BJ (cell line): Measurements from ENCODE around the gene RHBDL1. TPM values are rescaled to one million over a fixed set of nuclear protein-coding genes. Genes with fewer than 3 reads are reported as not detected.

ENCODE experiments used
- CTCF ChIA-PET: fragments of 350-600 bp; formaldehyde crosslinking; extraction: SDS; loops from one replicate; lab custom pipeline; 2021; ENCODE audit warnings: antibody characterized with exemption, inconsistent platforms; lab: Yijun Ruan, JAX
- POLR2A ChIA-PET: fragments of 300-600 bp; sonication (Branson Sonifier 250); formaldehyde crosslinking; extraction: SDS; loops from one replicate; lab custom pipeline; 2021; ENCODE audit warnings: antibody characterized with exemption; lab: Charles Lee
- DNase-seq: peaks from one replicate; pipeline ENCODE4 v3.0.0-alpha.2; 2011; ENCODE audit warnings: low read depth
- H3K27me3 ChIP-seq: 2 replicates; pipeline ENCODE4 v1.6.0; 2011; ENCODE audit warnings: low read length; ENCODE audit not compliant: control insufficient read depth, insufficient read depth
- H3K36me3 ChIP-seq: 2 replicates; pipeline ENCODE4 v1.5.1; 2011; ENCODE audit warnings: low read length; ENCODE audit not compliant: control insufficient read depth, insufficient read depth
- H3K4me3 ChIP-seq: 2 replicates; pipeline ENCODE4 v1.5.1; 2011; ENCODE audit warnings: low read depth, mild to moderate bottlenecking, control low read depth, low read length
- polyA plus RNA-seq: library from polyadenylated mRNA; depleted of rRNA; stranded (reverse); fragments of >200 nt; gene quantifications from 2 replicates; pipeline ENCODE4 v1.2.3, GENCODE V29; 2011
- TF ChIP-seq, protein P1 (sequence below): IDR thresholded peaks from 2 replicates; pipeline ENCODE4 v1.5.1; 2011; ENCODE audit warnings: low read depth, mild to moderate bottlenecking, control low read depth, inconsistent platforms, low read length, moderate library complexity; ENCODE audit not compliant: insufficient read depth

The RHBDL1 gene
- polyA plus RNA-seq, 1 experiment = 1.3 TPM

DNA sequence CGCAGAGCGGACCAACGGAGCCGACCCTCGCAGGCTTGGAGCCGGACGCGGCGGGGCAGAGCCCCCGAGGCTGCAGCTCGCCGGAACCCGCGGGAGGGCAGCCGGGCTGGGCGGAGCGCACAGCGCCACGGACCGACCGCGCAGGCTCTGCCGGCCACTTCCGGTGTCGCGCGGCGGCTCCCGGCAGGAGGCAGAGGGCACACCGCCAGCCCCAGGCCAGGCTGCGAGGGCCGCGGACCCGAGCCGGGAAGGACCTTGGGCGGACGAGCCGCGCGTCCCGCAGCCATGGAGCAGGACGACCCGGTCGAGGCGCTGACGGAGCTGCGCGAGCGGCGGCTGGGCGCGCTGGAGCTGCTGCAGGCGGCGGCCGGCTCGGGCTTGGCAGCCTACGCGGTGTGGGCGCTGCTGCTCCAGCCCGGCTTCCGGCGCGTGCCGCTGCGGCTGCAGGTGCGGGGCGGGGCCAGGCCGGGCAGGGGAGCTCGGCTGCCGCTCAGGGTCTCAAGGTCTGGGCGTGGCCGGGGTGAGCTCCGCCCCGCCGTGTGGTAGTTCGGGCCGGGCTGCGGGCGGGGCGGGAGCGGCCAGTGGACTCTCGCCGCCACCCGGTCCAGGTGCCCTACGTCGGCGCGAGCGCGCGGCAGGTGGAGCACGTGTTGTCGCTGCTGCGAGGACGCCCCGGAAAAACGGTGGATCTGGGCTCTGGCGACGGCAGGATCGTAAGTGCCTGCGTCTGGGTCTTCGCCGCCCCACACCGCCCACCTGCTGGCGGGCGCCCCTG is 45.7 kb downstream of the RHBDL1 start, which contains the start of gene ANTKMT:
TSS of gene ANTKMT (plus strand) at position 157 of the 775 bp plus-strand sequence. CDS start at position 286, 129 bp downstream.
- ChIA-PET CTCF (interaction anchor here (0.7 to 3.2 kb wide), 7 partner anchors 9 to 385 kb away, joined by 3 to 16 read pairs (median 4); no protein-coding TSS in a partner anchor), POLR2A (no interaction called here)

DNA sequence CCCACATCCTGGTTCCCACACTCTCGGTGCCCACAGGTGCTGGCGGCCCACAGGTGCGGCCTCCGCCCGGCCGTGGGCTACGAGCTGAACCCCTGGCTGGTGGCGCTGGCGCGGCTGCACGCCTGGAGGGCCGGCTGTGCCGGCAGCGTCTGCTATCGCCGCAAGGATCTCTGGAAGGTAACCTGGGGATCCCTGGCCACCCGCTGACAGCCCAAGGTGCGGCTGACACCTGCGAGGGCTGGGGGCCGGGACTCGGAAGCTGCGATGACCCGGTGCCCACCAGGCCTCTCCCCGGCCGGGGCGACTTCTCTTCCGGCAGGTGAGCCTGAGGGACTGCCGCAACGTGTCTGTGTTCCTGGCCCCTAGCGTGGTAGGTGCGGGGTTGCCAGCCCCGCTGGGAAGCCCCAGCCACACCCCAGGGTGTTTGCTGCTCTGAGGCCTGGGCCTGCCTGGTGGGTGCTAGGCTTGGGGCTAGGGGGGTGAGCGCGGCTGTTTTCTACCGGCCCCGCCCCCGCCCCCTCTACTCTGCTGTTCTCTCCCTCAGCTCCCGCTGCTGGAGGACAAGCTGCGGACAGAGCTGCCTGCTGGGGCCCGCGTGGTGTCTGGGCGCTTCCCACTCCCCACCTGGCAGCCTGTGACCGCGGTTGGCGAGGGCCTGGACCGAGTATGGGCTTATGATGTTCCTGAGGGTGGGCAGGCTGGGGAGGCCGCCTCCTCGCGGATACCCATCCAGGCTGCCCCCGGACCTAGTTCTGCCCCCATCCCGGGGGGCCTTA is 46.5 kb downstream of the RHBDL1 start:
- CTCF ChIA-PET = interaction anchor here (1.1 to 1.6 kb wide), 5 partner anchors 8 to 384 kb away, joined by 3 to 6 read pairs (median 4); no protein-coding TSS in a partner anchor
- DNase-seq = no peak
- POLR2A ChIA-PET = no interaction called here
- Histone ChIP-seq H3K36me3 (peaks cover 2% of the 10 kb centered on the region; the same call in 1 of the 2 replicates), H3K27me3 (no peaks in the 10 kb centered on the region), H3K4me3 (peak overlapping the region; percentile 74)
- TF ChIP-seq, protein P1, sequence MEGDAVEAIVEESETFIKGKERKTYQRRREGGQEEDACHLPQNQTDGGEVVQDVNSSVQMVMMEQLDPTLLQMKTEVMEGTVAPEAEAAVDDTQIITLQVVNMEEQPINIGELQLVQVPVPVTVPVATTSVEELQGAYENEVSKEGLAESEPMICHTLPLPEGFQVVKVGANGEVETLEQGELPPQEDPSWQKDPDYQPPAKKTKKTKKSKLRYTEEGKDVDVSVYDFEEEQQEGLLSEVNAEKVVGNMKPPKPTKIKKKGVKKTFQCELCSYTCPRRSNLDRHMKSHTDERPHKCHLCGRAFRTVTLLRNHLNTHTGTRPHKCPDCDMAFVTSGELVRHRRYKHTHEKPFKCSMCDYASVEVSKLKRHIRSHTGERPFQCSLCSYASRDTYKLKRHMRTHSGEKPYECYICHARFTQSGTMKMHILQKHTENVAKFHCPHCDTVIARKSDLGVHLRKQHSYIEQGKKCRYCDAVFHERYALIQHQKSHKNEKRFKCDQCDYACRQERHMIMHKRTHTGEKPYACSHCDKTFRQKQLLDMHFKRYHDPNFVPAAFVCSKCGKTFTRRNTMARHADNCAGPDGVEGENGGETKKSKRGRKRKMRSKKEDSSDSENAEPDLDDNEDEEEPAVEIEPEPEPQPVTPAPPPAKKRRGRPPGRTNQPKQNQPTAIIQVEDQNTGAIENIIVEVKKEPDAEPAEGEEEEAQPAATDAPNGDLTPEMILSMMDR = no peak

More for the DNA sequence above, 45.7 kb downstream of the RHBDL1 start, which contains the start of gene ANTKMT:
- H3K36me3 ChIP-seq = peaks cover 2% of the 10 kb centered on the region; the same call in 1 of the 2 replicates
- TF ChIP-seq, protein P1 = no peak
- H3K4me3 ChIP-seq = peak within 1 kb of the TSS; percentile 74
- H3K27me3 ChIP-seq = no peaks in the 10 kb centered on the region
- DNase-seq = no peak

DNA sequence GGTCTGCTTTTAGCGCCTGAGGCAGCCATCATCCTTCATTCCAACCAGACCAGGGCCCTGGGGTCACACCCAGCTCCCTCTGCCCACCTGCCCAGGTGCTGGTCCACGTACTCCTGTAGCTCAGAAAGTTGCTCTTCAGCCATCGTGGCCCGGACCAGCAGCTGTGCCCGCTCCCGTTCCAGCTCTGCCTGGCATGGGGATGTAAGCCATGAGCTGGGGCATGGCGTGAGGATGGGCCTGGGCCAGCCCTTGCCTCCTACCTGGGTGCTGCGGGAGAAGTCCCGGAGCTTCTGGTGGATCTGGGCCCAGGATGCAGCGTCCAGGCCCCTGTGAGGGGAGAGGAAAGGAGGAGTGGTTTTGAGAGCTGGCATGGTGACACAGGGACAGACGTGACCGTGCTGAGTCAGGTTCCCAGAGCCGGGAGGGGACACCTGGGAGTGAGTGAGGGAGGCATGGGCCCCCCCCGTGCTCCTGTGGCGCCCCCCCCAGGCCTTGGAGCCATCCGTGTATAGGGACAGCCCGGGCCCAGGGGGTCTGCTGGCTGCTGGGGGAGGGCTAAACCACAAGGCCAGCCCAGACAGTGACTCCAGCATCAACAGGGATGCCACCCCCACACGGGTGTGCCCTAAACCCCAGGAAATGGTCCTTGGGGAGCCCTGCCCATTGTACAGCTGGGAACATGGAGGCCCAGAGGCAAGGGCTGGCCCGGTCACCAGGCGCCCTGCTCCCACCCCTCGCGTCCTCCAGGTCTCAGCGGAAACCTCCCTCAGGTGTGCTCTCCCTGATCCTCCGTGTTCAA is 47.6 kb downstream of the RHBDL1 start:
- Histone ChIP-seq H3K36me3 (peaks cover 2% of the 10 kb centered on the region; the same call in 1 of the 2 replicates), H3K27me3 (no peaks in the 10 kb centered on the region), H3K4me3 (no peak overlapping the region)
- POLR2A ChIA-PET = no interaction called here
- DNase-seq = no peak
- CTCF ChIA-PET = interaction anchor here (1.1 to 1.6 kb wide), 3 partner anchors 10 to 62 kb away, joined by 3 to 6 read pairs (median 4); no protein-coding TSS in a partner anchor
- TF ChIP-seq, protein P1 = no peak

DNA sequence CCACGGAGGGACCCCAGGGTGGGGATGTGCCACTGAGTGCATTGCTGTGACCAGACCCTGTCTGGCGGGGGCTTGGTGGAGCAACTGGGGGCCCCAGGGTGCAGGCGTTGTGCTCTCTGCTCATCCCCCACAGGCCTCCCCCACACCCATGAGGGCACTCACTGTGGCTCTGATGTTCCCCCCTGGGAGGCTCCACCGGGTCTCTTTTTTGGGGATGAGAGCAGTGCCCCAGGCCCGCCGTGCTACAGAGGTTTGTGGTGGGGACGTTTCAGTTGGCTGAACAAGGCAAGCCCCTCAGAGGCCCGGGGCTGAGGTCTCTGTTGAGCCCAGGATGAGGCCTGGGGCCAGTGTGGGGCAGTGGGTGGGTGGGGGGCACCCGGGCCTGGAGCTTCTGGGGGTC is 48.2 kb downstream of the RHBDL1 start:
- Histone ChIP-seq H3K27me3 (no peaks in the 10 kb centered on the region), H3K36me3 (peaks cover 2% of the 10 kb centered on the region; the same call in 1 of the 2 replicates), H3K4me3 (no peak overlapping the region)
- CTCF ChIA-PET = interaction anchor here (1.1 to 2.9 kb wide), 3 partner anchors 8 to 13 kb away, joined by 4 to 18 read pairs (median 14); partner anchors contain the start of gene METRN
- TF ChIP-seq, protein P1 = no peak
- no peak for DNase-seq
- POLR2A ChIA-PET = no interaction called here
